GM18873 (cell line): Measurements from ENCODE around the gene ARFGAP1.
"Not testable (repeated sequence)": the region's sequence is repeated elsewhere in the genome, so short reads cannot be mapped to it uniquely, and the experiment has no call there.

Experiments used
- ATAC-seq: cut with Tn5 transposase; IDR thresholded peaks from one replicate; pipeline ENCODE4 v1.9.1; 2021; ENCODE audit warnings: mild to moderate bottlenecking, moderate library complexity, moderate number of reproducible peaks; ENCODE audit not compliant: unreplicated experiment, low FRiP score

The ARFGAP1 gene

DNA sequence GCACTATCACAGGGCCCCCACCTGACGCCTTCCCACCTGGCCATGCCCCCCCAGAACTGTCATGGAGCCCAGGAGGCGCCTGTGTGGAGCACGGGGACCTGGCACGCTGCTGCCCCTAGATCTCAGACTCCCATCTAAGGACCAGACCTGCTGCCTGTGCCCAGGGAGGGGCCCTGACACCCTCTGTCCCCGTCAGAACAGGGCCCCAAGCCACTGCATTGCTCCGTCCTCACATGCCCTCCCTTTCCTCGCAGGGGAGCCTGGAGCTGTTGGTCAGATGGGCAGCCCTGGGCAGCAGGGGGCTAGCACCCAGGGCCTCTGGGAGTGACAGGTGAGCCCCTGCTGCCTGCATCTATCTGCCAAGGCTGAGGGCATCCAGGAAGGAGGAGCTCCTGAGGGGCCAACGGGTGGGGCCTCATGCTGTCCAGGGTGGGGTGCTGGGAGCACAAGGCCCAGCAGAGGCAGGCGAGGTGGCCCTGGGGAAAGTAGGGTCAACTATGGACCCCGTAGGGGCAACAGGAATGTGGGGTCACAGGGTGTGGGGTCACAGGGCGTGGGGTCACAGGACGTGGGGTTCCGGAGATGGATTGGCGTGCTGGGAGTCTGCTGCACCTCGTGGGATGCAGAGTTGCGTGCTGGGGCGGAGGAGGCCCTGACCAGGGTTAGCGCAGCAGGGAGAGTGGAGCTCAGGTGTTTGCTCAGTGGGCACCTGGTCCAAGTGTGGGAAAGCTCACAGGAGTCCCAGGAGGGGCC lies 56.9 kb downstream of the ARFGAP1 start:
- ATAC-seq = no peak

DNA sequence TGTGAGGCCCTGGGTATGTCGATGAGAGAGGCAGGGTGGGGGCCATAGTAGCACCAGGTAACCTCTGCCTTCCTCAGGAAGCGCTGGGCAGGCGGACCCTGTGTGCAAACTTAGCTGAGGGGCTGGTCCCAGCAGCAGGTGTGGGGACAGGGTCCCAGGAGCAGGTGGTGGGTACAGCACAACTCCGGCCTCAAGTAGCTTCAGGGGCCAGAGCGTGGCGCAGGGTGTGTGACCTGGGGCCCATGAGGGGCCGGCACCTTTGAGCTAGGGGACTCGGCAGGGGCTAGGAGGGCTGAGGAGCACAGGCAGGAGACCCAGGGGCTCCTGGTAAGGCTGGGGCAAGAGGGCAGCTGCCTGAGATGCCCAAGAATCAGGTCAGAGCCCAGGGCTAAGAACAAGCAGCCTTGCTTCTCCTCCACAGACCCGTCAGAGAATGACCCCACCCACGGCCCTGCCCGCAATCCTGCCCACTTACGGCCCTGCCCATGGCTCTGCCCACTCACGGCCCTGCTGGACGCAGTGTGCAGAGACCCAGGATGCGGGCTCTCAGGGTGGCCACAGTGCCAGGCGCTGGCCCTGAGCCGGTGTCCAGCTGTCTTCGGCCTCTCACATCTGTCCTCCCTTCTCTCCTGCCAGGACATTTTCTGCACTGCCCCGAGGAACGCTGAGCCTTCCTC lies 57.6 kb downstream of the ARFGAP1 start:
- ATAC-seq = no peak

DNA sequence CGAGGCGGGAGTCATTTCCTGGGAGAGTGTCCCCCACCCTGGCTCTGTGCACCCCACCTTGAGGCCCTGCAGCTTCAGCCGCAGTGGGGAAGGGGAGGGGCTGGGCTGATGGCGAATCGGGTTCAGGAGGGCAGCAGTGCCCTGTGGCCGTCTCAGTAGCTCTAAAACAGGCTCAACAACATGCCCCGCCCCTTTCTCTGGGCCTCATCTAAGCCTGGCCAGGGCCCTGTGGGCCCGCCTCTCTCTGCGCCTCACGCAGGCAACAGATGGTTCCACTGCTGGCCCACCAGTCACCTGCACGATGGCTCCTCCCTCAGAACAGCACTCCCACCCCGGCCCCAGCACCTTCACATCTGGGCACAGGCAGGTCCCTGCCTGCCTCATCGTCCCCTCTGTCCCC lies 58.3 kb downstream of the ARFGAP1 start:
- no peak for ATAC-seq

DNA sequence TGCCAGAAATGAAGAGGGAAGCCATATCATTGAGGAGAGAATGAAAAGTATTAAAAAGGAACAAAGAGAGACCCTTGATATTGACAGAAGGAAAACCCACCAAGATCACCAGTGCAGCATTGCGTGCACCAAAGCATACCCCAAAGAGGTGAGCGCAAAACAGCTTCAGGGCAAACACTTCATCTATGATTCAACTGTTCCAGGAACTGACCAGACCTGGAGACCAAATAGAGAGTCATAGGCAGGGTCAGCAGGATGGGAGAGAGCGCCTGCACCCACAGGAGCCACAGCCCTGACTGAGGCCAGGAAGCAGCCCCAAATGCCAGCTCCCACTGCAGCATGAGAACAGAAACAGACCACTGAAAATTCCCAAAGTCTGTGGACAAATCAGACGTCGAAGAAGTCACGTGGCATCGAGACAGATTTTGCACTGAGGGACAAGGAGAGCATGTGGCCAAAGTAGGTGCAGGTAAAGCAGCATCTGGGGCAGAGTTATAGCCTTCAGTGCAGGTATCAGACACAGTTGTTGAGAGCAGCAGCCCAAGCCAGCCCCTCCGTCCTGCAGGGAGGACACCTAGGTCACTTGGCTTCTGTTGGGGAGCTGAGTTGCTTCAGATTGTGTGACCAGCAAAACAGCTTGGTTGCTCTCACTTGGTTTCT lies 59.3 kb downstream of the ARFGAP1 start:
- no peak for ATAC-seq

DNA sequence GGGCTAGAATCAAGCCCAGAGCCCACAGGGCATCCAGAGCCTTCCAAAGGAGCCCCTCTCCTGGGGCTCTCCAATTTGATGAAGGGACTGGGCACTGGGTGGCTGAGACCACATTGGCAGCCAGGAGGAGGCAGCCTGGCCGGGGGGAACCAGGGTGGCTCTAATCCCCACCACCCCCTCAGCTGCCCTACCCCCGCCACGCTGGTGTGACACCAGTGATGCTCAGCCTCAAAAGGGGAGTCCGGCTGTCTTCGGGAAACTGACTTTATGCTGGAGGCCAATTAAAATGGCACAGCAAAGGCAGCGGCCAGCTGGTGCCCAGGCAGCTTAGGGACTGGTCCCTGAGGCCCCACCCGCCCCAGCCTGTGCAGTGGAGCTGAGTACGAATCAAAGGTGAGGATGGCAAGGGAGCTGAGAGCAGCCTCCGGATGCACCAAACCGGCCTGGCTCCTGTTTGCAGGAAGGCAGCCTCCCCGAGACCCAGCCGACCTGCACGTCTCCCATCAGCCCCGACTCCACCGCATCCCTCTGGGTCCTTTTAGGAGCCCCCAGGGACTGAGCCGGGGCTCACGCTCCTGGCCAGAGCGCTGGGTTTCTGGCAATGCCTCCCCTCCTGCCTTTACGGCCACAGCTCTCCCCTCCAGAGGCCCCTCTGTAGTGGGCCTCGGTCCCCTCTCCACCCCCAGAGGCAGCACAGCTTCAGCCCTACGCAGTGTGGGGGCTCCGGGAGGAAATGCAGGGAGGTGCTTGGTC lies 60.1 kb downstream of the ARFGAP1 start:
- no peak for ATAC-seq

DNA sequence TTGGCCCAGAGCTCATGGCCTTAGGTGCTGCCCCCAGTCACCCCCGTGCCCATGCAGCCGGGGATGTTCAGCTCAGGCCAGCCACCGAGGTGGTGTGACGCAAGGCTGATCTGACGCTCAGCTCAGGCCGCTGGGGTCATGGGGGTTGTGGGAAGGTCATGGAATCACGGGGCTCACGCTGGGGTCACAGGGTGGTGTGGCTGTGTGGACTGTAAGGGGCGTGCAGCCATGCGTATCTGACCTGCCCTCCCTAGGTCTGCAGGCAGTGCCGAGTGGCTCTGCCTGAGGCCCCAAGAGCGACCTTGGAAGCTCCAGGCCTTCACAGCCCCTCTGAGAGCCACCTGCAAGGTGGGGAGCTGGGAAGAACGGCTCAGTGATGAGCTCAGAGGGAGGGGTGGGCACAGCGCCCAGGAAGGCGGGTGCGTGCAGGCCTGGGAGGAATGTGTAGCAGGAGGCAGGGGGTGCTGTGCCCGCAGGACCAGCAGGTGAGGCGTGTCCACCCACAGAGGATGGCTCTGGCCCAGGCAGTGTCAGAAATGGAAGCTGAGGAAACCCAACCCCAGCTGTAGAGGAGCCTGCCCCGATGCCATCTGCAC lies 60.7 kb downstream of the ARFGAP1 start:
- no peak for ATAC-seq

DNA sequence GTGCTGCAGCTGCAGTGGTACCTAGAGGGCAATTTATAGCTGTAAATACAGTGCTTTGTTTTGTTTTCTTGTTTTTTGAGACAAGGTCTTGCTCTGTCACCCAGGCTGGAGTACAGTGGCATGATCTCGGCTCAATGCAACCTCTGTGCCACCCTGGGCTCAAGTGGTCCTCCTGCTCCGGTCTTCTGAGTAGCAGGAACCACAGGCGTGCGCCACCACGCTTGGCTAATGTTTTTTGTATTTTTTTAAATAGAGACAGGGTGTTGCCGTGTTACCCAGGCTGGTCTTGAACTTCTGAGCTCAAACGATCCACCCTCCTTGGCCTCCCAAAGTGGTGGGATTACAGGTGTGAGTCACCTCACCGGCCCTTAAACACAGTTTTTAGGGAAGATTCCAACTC lies 61.7 kb downstream of the ARFGAP1 start:
- no peak for ATAC-seq

DNA sequence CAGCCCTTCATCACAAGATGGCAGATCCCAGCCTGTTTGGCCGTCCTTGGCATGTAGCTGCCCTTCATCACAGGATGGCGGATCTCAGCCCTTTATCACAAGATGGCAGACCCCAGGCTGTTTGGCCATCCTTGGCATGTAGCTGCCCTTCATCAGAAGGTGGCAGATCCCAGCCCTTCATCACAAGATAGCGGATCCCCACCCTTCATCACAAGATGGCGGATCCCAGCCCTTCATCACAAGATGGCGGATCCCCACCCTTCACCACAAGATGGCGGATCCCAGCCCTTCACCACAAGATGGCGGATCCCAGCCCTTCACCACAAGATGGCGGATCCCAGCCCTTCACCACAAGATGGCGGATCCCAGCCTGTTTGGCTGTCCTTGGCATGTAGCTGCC lies 62.4 kb downstream of the ARFGAP1 start:
- ATAC-seq = not testable (repeated sequence)

DNA sequence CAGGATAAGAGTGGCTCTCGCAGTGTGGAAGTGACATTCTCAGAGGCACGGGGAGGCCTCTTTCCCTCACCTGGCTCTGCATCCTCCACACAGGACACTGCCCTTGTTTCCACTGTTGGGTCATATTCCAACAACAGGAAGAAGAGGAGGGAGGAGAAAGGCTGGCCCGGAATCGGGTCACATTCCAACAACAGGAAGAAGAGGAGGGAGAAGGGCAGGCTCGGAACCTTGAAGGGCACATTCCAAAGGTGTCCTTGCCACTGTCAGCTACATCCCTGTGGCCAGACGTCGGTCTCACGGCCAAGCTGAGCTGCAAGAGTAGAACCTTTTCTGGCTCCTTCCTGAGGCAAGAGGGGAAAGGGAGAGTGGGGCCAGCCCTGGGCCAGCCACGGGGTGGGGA lies 63.1 kb downstream of the ARFGAP1 start:
- ATAC-seq = no peak

DNA sequence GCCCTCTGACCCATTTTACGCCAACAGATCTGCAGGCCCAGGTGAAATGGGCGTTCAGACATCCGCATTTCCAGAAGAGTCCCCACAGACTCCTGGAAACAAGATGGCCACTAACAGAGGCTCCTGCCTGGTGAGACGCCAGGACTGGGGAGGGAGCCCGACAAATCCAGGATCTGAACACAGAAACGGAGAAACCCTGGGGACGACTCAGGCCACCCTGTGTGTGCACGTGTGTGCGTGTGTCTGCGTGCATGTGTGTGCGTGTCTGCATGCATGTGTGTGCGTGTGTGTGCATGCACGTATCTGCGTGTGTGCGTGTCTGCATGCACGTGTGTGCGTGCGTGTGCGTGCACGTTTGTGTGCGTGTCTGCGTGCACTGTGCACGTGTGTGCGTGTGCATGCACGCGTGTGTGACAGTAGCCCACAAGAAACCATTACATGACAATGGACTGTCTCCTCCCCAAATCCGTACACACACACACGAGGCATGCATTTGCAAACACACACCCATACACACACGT lies 63.7 kb downstream of the ARFGAP1 start:
- no peak for ATAC-seq

DNA sequence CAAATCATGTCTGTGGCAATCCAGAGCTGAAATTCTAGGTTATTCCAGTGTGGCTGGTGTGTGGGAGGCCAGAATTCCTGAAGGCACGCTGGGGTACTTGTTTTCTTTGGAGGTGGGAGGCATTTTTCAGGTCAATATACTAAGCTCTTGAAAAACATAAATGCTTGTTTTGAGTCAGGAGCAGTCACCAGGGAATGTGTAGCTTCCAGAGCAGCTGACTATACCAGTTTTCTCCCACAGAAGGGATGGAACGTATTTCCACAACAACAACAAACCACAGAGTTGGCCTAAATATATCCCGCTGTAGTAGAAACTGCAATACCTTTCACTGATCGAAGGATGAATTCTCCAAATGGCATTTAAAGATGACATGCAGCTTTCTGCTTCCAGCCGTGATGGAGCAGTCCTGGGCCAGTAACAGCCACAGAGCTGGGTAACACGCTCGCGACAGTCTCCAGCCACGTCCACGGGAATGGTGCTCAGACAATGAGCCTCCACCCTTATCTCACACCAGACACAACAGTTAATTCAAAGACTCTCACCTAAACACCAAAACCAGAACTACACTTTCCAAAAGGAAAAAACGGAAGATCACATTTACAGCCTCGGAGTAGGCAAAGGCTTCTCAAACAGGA lies 65.3 kb downstream of the ARFGAP1 start:
- no peak for ATAC-seq
